HepG2 (cell line): ENCODE measurements around the gene CCT3. TPM values are rescaled to one million over a fixed set of nuclear protein-coding genes. Genes with fewer than 3 reads are reported as not detected.

Experiments
- ATF7 ChIP-seq, 2 experiments: fragments of 450-650 bp in 1 of 2; sonication (generic) in 1 of 2; formaldehyde crosslinking in 1 of 2; IDR thresholded peaks; 2 replicates each; pipeline versions ENCODE4 v1.4.0 to v1.6.1; 2016 to 2020; ENCODE audit warnings: antibody characterized with exemption in 1 of 2, mild to moderate bottlenecking in 1 of 2, missing genetic modification reagents in 1 of 2
- BCL3 ChIP-seq: sonication (generic); formaldehyde crosslinking; IDR thresholded peaks from 2 replicates; pipeline ENCODE4 v1.5.1; 2020; ENCODE audit warnings: mild to moderate bottlenecking, missing genetic modification reagents, moderate library complexity
- FOXK2 ChIP-seq: fragments of 450-650 bp; IDR thresholded peaks from 2 replicates; pipeline ENCODE4 v1.6.1; 2016
- HNRNPL ChIP-seq: fragments of 200-400 bp; formaldehyde crosslinking; IDR thresholded peaks from 2 replicates; pipeline ENCODE4 v1.6.1; 2017; ENCODE audit warnings: mild to moderate bottlenecking, low read depth, low read length
- MTF2 ChIP-seq: sonication (generic); formaldehyde crosslinking; IDR thresholded peaks from 2 replicates; pipeline ENCODE4 v1.5.0; 2020; ENCODE audit warnings: missing genetic modification reagents, borderline replicate concordance
- NFYC ChIP-seq: IDR thresholded peaks from 2 replicates; pipeline ENCODE4 v1.6.1; 2016; ENCODE audit warnings: missing genetic modification reagents, missing compliant biosample characterization
- PRMT3 ChIP-seq: sonication (generic); formaldehyde crosslinking; IDR thresholded peaks from 2 replicates; pipeline ENCODE4 v1.8.1; 2022; ENCODE audit warnings: low read depth, mild to moderate bottlenecking, moderate library complexity, missing genetic modification reagents, borderline replicate concordance
- SIN3B ChIP-seq: fragments of 150-350 bp; IDR thresholded peaks from 2 replicates; pipeline ENCODE4 v1.6.1; 2014; ENCODE audit warnings: low read length
- SRSF4 ChIP-seq: fragments of 200-400 bp; formaldehyde crosslinking; IDR thresholded peaks from one replicate; pipeline ENCODE4 v1.6.1; 2018; ENCODE audit warnings: mild to moderate bottlenecking, low read depth, low read length, moderate library complexity; ENCODE audit not compliant: poor library complexity, severe bottlenecking
- SSRP1 ChIP-seq: IDR thresholded peaks from 2 replicates; pipeline ENCODE4 v1.6.1; 2016; ENCODE audit warnings: control low read depth
- TCF7L2 ChIP-seq: IDR thresholded peaks from 2 replicates; pipeline ENCODE4 v1.6.1; 2011; ENCODE audit warnings: mild to moderate bottlenecking, low read depth, low read length, moderate library complexity
- TERF1 ChIP-seq: sonication (generic); formaldehyde crosslinking; IDR thresholded peaks from 2 replicates; pipeline ENCODE4 v1.8.0; 2022; ENCODE audit warnings: mild to moderate bottlenecking, missing genetic modification reagents, moderate library complexity
- U2AF2 ChIP-seq: fragments of 200-400 bp; formaldehyde crosslinking; IDR thresholded peaks from 2 replicates; pipeline ENCODE4 v1.6.1; 2017; ENCODE audit warnings: low read depth, mild to moderate bottlenecking, low read length
- ZFP36L2 ChIP-seq: sonication (generic); formaldehyde crosslinking; IDR thresholded peaks from 2 replicates; pipeline ENCODE4 v1.4.0; 2020; ENCODE audit warnings: missing genetic modification reagents
- ZNF10 ChIP-seq: sonication (generic); formaldehyde crosslinking; IDR thresholded peaks from 2 replicates; pipeline ENCODE4 v1.4.0; 2020; ENCODE audit warnings: mild to moderate bottlenecking, low read depth, missing genetic modification reagents, borderline replicate concordance
- ZNF18 ChIP-seq: sonication (generic); formaldehyde crosslinking; IDR thresholded peaks from 2 replicates; pipeline ENCODE4 v1.8.0; 2022; ENCODE audit warnings: mild to moderate bottlenecking, missing genetic modification reagents; ENCODE audit not compliant: insufficient replicate concordance
- ZNF260 ChIP-seq: sonication (generic); formaldehyde crosslinking; IDR thresholded peaks from 2 replicates; pipeline ENCODE4 v1.4.0; 2020; ENCODE audit warnings: missing genetic modification reagents, low read depth, mild to moderate bottlenecking, borderline replicate concordance
- ZNF317 ChIP-seq: sonication (generic); formaldehyde crosslinking; IDR thresholded peaks from 2 replicates; pipeline ENCODE4 v1.5.0; 2020; ENCODE audit warnings: mild to moderate bottlenecking, missing genetic modification reagents
- ZNF557 ChIP-seq: sonication (generic); formaldehyde crosslinking; IDR thresholded peaks from 2 replicates; pipeline ENCODE4 v1.4.0; 2020; ENCODE audit warnings: missing genetic modification reagents
- ZNF768 ChIP-seq: sonication (generic); formaldehyde crosslinking; IDR thresholded peaks from 2 replicates; pipeline ENCODE4 v1.4.0; 2020; ENCODE audit warnings: missing genetic modification reagents
- ZNF780A ChIP-seq: sonication (generic); formaldehyde crosslinking; IDR thresholded peaks from 2 replicates; pipeline ENCODE4 v1.8.0; 2022; ENCODE audit warnings: mild to moderate bottlenecking, missing genetic modification reagents, moderate library complexity
- polyA plus RNA-seq, 8 experiments: library from polyadenylated mRNA; depleted of rRNA in 3 of 8; stranded (reverse) in 7 of 8; unstranded in 1 of 8; fragments of >200 nt; fragmentation: Illumina TruSeq in 4 of 8; extraction: Trizol in 4 of 8; gene quantifications; 2 replicates each; pipeline versions ENCODE4 v1.2.1 to v1.2.3, GENCODE V29; 2011 to 2016; ENCODE audit warnings: low read depth in 4 of 8, missing spikeins in 1 of 8, mixed read lengths in 1 of 8; ENCODE audit not compliant: insufficient read depth in 1 of 8
- total RNA-seq, 5 experiments: library from RNA; depleted of rRNA; stranded (reverse); fragments of >200 nt; fragmentation: Illumina TruSeq; extraction: Trizol; gene quantifications; 2 replicates each; pipeline ENCODE4 v1.2.3, GENCODE V29; 2016; ENCODE audit warnings: low read depth in 1 of 5
- TF ChIP-seq, protein P1 (sequence below): sonication (generic); formaldehyde crosslinking; conservative IDR thresholded peaks from 2 replicates; pipeline ENCODE4 v1.8.0; 2022; ENCODE audit warnings: low read depth, missing genetic modification reagents

CCT3 gene
- total and polyA plus RNA-seq, 2 of the 13 experiments (the other 11 are each of a cell fraction or from before 2014, with no cell fraction given) = 319 to 615 TPM

- TF ChIP-seq BCL3 (CRISPR knock-in tag) (no peak), ZFP36L2 (CRISPR knock-in tag) (no peak), ZNF10 (no peak), ZNF768 (CRISPR knock-in tag) (no peak), TERF1 (CRISPR knock-in tag) (no peak), PRMT3 (0 out of 2 replicates have a peak, but pooled peaks have one; percentile 72), ZNF18 (CRISPR knock-in tag) (no peak), ZNF557 (CRISPR knock-in tag) (no peak), NFYC (CRISPR knock-in tag) (no peak), SIN3B (no peak), SSRP1 (CRISPR knock-in tag) (no peak), ZNF780A (CRISPR knock-in tag) (no peak), HNRNPL (0 out of 2 replicates have a peak, but pooled peaks have one; percentile 36), SRSF4 (no peak), ZNF317 (0 out of 2 replicates have a peak, but pooled peaks have one; percentile 20), U2AF2 (no peak), FOXK2 (no peak), TCF7L2 (no peak), ZNF260 (CRISPR knock-in tag) (no peak), ATF7 (IDR thresholded peaks at IDR 0.05) (no peak), ATF7 (CRISPR knock-in tag; IDR thresholded peaks at IDR 0.05) (no peak), MTF2 (CRISPR knock-in tag) (no peak)
- TF ChIP-seq, protein P1, sequence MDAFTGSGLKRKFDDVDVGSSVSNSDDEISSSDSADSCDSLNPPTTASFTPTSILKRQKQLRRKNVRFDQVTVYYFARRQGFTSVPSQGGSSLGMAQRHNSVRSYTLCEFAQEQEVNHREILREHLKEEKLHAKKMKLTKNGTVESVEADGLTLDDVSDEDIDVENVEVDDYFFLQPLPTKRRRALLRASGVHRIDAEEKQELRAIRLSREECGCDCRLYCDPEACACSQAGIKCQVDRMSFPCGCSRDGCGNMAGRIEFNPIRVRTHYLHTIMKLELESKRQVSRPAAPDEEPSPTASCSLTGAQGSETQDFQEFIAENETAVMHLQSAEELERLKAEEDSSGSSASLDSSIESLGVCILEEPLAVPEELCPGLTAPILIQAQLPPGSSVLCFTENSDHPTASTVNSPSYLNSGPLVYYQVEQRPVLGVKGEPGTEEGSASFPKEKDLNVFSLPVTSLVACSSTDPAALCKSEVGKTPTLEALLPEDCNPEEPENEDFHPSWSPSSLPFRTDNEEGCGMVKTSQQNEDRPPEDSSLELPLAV = no peak
Observed at GRCh38 chr1:156367383-156368156, 29.5 kb upstream of the CCT3 start (continued).
